RWPE2 (cell line): ENCODE data around the gene FAM227A.

ENCODE experiments used
- ATAC-seq: fragments of 200-7000 bp; cut with Tn5 transposase; 3 replicates; pipeline ENCODE4 v1.9.1; 2021; ENCODE audit warnings: low read depth
- DNase-seq: peaks from one replicate; pipeline ENCODE4 v3.0.0-alpha.2; 2020; ENCODE audit warnings: low spot score
- H3K27ac ChIP-seq: fragments of 450-650 bp; 2 replicates; pipeline ENCODE4 v1.5.1; 2017; ENCODE audit warnings: mild to moderate bottlenecking; ENCODE audit not compliant: poor library complexity, severe bottlenecking
- H3K27me3 ChIP-seq: fragments of 250-450 bp; sonication (Bioruptor Pico); 2 replicates; pipeline ENCODE4 v1.5.1; 2021; ENCODE audit warnings: mild to moderate bottlenecking, moderate library complexity; ENCODE audit not compliant: insufficient read depth, poor library complexity, severe bottlenecking
- H3K36me3 ChIP-seq: fragments of 250-450 bp; sonication (Bioruptor Pico); 2 replicates; pipeline ENCODE4 v1.5.1; 2020; ENCODE audit warnings: low read depth, mild to moderate bottlenecking, moderate library complexity
- H3K4me1 ChIP-seq: fragments of 250-450 bp; sonication (Bioruptor Pico); 2 replicates; pipeline ENCODE4 v1.5.1; 2021; ENCODE audit warnings: mild to moderate bottlenecking, moderate library complexity; ENCODE audit not compliant: insufficient read depth, poor library complexity, severe bottlenecking
- H3K4me3 ChIP-seq: fragments of 250-450 bp; sonication (Bioruptor Pico); 2 replicates; pipeline ENCODE4 v1.5.1; 2021; ENCODE audit warnings: mild to moderate bottlenecking, moderate library complexity; ENCODE audit not compliant: severe bottlenecking
- H3K9me3 ChIP-seq: fragments of 250-450 bp; sonication (Bioruptor Pico); 2 replicates; pipeline ENCODE4 v1.5.1; 2021; ENCODE audit warnings: mild to moderate bottlenecking, moderate library complexity; ENCODE audit not compliant: severe bottlenecking
- TF ChIP-seq, protein P1 (sequence below): fragments of 450-650 bp; IDR thresholded peaks from one replicate; pipeline ENCODE4 v1.5.1; 2017; ENCODE audit warnings: mild to moderate bottlenecking, moderate library complexity; ENCODE audit not compliant: poor library complexity, severe bottlenecking

The FAM227A gene

DNA sequence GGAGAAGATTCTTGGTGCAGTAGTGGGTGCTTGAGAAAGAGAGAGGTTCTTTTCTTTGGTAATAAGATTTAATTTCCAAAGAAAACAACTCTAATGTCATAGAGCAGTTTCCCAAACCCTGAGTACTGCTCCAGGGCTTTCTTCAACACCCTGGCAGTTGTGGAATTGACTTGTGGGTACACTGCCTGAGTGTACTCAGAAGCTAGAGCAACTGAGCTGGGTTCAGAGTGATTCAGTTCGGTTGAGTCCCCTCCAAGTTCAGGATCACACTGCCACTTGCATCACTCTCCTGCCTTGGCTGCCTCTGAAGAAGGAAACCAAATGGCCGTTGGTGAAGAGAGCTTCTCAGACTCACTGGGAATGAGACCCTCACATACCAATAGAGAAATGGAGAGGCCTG, 91.5 kb downstream of the FAM227A start:
- no peaks in the 10 kb centered on the region for H3K27me3 ChIP-seq
- DNase-seq = no peak

DNA sequence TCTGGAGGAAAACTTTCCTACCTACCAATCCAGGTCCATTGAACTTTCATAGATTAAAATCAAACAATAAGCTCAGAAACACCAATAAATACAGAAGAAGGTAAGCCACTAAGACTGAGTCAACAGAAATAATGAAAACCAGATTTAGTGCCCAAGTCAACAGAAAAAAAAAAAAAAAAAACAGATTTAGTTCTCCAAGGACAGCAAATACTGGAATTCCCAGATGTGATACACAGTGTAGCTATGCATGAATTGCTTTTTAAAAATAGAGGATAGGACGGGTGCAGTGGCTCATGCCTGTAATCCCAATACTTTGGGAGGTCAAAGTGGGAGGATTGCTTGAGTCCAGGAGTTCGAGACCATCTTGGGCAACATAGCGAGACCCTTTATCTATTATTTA, 101.9 kb downstream of the FAM227A start:
- no peaks in the 10 kb centered on the region for H3K36me3 ChIP-seq

More for the DNA sequence above, 91.5 kb downstream of the FAM227A start:
- no peaks in the 10 kb centered on the region for H3K9me3 ChIP-seq
- H3K4me3 ChIP-seq = no peak overlapping the region
- no peaks in the 10 kb centered on the region for H3K4me1 ChIP-seq
- no peak for ATAC-seq
- TF ChIP-seq, protein P1, sequence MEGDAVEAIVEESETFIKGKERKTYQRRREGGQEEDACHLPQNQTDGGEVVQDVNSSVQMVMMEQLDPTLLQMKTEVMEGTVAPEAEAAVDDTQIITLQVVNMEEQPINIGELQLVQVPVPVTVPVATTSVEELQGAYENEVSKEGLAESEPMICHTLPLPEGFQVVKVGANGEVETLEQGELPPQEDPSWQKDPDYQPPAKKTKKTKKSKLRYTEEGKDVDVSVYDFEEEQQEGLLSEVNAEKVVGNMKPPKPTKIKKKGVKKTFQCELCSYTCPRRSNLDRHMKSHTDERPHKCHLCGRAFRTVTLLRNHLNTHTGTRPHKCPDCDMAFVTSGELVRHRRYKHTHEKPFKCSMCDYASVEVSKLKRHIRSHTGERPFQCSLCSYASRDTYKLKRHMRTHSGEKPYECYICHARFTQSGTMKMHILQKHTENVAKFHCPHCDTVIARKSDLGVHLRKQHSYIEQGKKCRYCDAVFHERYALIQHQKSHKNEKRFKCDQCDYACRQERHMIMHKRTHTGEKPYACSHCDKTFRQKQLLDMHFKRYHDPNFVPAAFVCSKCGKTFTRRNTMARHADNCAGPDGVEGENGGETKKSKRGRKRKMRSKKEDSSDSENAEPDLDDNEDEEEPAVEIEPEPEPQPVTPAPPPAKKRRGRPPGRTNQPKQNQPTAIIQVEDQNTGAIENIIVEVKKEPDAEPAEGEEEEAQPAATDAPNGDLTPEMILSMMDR = no peak
- no peak overlapping the region for H3K27ac ChIP-seq
- no peaks in the 10 kb centered on the region for H3K36me3 ChIP-seq

DNA sequence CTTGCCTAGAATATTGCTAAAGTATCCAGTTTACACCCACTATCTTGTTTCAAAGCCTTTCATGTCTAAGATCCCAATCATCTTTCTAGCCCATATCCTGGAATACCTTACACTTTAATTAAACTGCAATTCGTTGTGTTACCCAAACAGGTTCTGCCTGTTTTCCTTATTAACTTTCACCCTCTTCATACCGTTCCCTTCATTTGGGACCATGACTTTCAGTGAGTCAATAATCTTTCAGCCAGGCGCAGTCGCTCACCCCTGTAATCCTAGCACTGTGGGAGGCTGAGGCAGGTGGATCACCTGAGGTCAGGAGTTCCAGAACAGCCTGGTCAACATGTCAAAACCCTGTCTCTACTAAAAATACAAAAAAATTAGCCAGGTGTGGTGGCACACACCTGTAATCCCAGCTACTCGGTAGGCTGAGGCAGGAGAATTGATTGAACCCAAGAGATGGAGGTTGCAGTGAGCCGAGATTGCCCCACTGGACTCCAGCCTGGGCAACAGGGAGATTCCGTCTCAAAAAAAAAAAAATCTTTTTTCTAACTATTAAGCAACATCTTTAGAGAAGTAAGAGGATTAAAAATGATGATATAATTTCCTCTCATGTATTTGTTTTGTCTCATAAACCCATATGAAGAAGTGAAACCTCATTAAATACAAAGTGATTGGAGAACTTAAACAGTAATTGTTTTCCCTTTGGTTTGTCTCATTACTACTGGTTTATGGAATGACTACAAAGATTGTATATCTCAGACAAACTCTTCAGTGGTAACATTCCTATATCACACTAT, 106.9 kb downstream of the FAM227A start:
- Histone ChIP-seq H3K9me3 (no peaks in the 10 kb centered on the region), H3K27ac (no peak overlapping the region), H3K36me3 (no peaks in the 10 kb centered on the region), H3K4me3 (no peak overlapping the region), H3K27me3 (no peaks in the 10 kb centered on the region), H3K4me1 (no peaks in the 10 kb centered on the region)
- no peak for ATAC-seq
- no peak for DNase-seq
- TF ChIP-seq, protein P1 = no peak

More for the DNA sequence above, 101.9 kb downstream of the FAM227A start:
- no peak for ATAC-seq
- no peak overlapping the region for H3K4me3 ChIP-seq
- no peaks in the 10 kb centered on the region for H3K27me3 ChIP-seq
- TF ChIP-seq, protein P1 = no peak
- DNase-seq = no peak
- no peaks in the 10 kb centered on the region for H3K4me1 ChIP-seq
- H3K9me3 ChIP-seq = peaks cover 1% of the 10 kb centered on the region
- no peak overlapping the region for H3K27ac ChIP-seq

DNA sequence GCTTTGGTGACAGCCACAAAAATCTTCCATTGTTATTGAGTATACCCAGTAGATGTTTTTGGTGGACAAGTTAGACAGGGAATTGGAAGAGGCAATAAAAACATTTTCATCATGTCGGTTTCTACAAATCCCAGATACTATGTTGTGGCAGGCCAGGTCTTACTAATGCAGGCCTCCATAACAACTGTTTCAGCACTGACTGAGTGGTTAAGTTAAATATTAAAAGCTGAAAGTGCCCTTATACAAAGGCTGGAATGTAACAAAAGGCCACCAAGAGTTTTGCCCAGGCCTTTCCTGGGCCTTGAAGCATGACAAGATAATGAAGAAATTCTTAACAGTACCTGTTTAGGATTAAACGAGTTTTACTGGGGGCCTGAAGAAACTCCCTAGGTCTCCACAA, 115.5 kb downstream of the FAM227A start:
- Histone ChIP-seq H3K36me3 (no peaks in the 10 kb centered on the region), H3K4me1 (no peaks in the 10 kb centered on the region), H3K9me3 (peaks cover 11% of the 10 kb centered on the region), H3K27me3 (no peaks in the 10 kb centered on the region), H3K4me3 (no peak overlapping the region), H3K27ac (no peak overlapping the region)
- no peak for ATAC-seq
- DNase-seq = no peak
- TF ChIP-seq, protein P1 = no peak
